Right ventricle myocardium inferior (tissue), 1 donor: ENCODE results near the gene IL12RB2. TPM values are rescaled to one million over a fixed set of nuclear protein-coding genes. Genes with fewer than 3 reads are reported as not detected.
A peak's percentile ranks its signal among the peaks of the same experiment; 100 is the strongest.

Source experiments
- ATAC-seq: fragments of 200-7000 bp; cut with Tn5 transposase; one replicate; pipeline ENCODE4 v1.9.1; 2020; ENCODE audit warnings: mild to moderate bottlenecking, moderate library complexity
- DNase-seq: peaks from one replicate; pipeline ENCODE4 v3.0.0; 2021; ENCODE audit errors: missing footprints
- intact Hi-C: fragments of 100-400 bp; cut with DNase I; formaldehyde crosslinking; loops from one replicate; pipeline ENCODE4 v1.11.0; 2022
- total RNA-seq: library from RNA; stranded (reverse); fragmentation: NEBNext Ultra II Directional; extraction: Animal tissue kit (Norgen Biotek cat#: 25700); gene quantifications from one replicate; pipeline ENCODE4 v1.2.1, GENCODE V29; 2021
- donor health status: DM: no; HTN: yes; CAD: no; lungs with severe emphysema.

Gene IL12RB2
- total RNA-seq, 1 donor from 2014 or later, result 0.41 TPM

GRCh38 chr1:67304023-67304422 is 3.6 kb upstream of the IL12RB2 start:
- no peak for DNase-seq
- intact Hi-C loops, result no loop called here
- ATAC-seq, result no peak

- ATAC-seq (no peak), DNase-seq (no peak)
- intact Hi-C loops, result no loop called here
These were observed 1.1 kb upstream of the IL12RB2 start for GRCh38 chr1:67306547-67306946.

GRCh38 chr1:67308136-67308535 is 463 bp downstream of the IL12RB2 start:
- intact Hi-C loops, result no loop called here
- DNase-seq, result no peak
- no peak for ATAC-seq

GRCh38 chr1:67312615-67313014 is 4.9 kb downstream of the IL12RB2 start:
- intact Hi-C loops, result no loop called here
- ATAC-seq, result peak; percentile 46
- DNase-seq, result no peak

- intact Hi-C loops, result no loop called here
- no peak for DNase-seq
These were observed 6.4 kb downstream of the IL12RB2 start for GRCh38 chr1:67313934-67314671.

GRCh38 chr1:67314696-67315095 is 7.0 kb downstream of the IL12RB2 start:
- intact Hi-C loops, result no loop called here
- no peak for ATAC-seq
- no peak for DNase-seq

More at GRCh38 chr1:67313934-67314671, 6.4 kb downstream of the IL12RB2 start:
- ATAC-seq, result no peak

- DNase-seq, result no peak
- ATAC-seq, result no peak
- intact Hi-C loops, result no loop called here
These were observed 8.7 kb downstream of the IL12RB2 start for GRCh38 chr1:67316180-67316902.

- intact Hi-C loops, result no loop called here
- no peak for ATAC-seq
- DNase-seq, result no peak
These were observed 9.2 kb downstream of the IL12RB2 start for GRCh38 chr1:67316918-67317317.

- intact Hi-C loops, result no loop called here
- DNase-seq (no peak), ATAC-seq (no peak)
These were observed 10.1 kb downstream of the IL12RB2 start for GRCh38 chr1:67317803-67318202.

GRCh38 chr1:67322442-67322841 is 14.8 kb downstream of the IL12RB2 start:
- no peak for ATAC-seq
- intact Hi-C loops, result no loop called here
- DNase-seq, result no peak

GRCh38 chr1:67323087-67323486 is 15.4 kb downstream of the IL12RB2 start:
- DNase-seq, result no peak
- intact Hi-C loops, result no loop called here
- no peak for ATAC-seq

- no peak for DNase-seq
- no peak for ATAC-seq
- intact Hi-C loops, result no loop called here
These were observed 16.4 kb downstream of the IL12RB2 start for GRCh38 chr1:67324068-67324467.

- no peak for ATAC-seq
These were observed 20.3 kb downstream of the IL12RB2 start for GRCh38 chr1:67327864-67328466.

GRCh38 chr1:67332653-67333529 is 25.2 kb downstream of the IL12RB2 start:
- intact Hi-C loops, result no loop called here
- ATAC-seq, result no peak

More at GRCh38 chr1:67327864-67328466, 20.3 kb downstream of the IL12RB2 start:
- intact Hi-C loops, result no loop called here
- no peak for DNase-seq

GRCh38 chr1:67333603-67334002 is 25.9 kb downstream of the IL12RB2 start:
- no peak for DNase-seq
- ATAC-seq, result no peak
- intact Hi-C loops, result no loop called here

More at GRCh38 chr1:67332653-67333529, 25.2 kb downstream of the IL12RB2 start:
- no peak for DNase-seq

- no peak for DNase-seq
- ATAC-seq, result no peak
- intact Hi-C loops, result no loop called here
These were observed 27.7 kb downstream of the IL12RB2 start for GRCh38 chr1:67335411-67335810.

- intact Hi-C loops, result no loop called here
- DNase-seq, result no peak
- no peak for ATAC-seq
These were observed 28.5 kb downstream of the IL12RB2 start for GRCh38 chr1:67336157-67336556.

GRCh38 chr1:67336783-67337182 is 29.1 kb downstream of the IL12RB2 start:
- no peak for ATAC-seq
- intact Hi-C loops, result no loop called here
- no peak for DNase-seq

GRCh38 chr1:67338642-67339041 is 31.0 kb downstream of the IL12RB2 start:
- ATAC-seq (no peak), DNase-seq (no peak)
- intact Hi-C loops, result no loop called here
